AG04449 (cell line): ENCODE measurements around the gene IKZF4.

Experiments
- CTCF ChIA-PET: fragments of 350-600 bp; formaldehyde crosslinking; extraction: SDS; loops from one replicate; lab custom pipeline; 2021; ENCODE audit warnings: antibody characterized with exemption; lab: Yijun Ruan, JAX
- POLR2A ChIA-PET: fragments of 400-600, 350-600 bp; formaldehyde crosslinking; extraction: SDS; loops from one replicate; lab custom pipeline; 2020; ENCODE audit warnings: antibody characterized with exemption, inconsistent platforms; lab: Yijun Ruan, JAX
- DNase-seq: peaks from one replicate; pipeline ENCODE4 v3.0.0-alpha.2; 2010; ENCODE audit warnings: low read depth, low spot score
- H3K4me3 ChIP-seq: 2 replicates; pipeline ENCODE4 v1.5.1; 2011; ENCODE audit warnings: low read depth, mild to moderate bottlenecking, control low read depth, low read length
- CTCF ChIP-seq: IDR thresholded peaks from one replicate; pipeline ENCODE4 v1.5.1; 2011; ENCODE audit warnings: mild to moderate bottlenecking, moderate library complexity, low read length, control low read depth, inconsistent platforms; ENCODE audit not compliant: insufficient read depth; ENCODE audit errors: missing control alignments

Gene IKZF4

DNA sequence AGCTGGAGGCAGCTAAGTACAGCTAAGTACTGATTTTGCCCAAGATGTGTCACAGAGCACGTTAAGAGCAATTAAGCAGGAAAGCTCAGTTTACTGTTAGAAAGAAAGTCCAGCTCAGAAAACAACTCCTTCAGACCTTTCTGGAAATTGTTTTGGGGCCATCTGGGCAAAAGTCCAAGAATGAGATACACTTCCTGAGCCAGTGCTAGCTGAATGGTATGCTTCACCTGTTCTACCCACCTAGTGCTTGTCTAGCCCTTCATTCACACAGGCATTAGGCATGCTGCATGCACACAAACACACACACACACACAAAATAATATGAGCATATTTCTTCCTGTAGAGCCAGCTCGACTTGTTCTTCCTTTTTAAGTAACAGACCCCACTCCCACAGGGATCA is 6.6 kb upstream of the IKZF4 start:
- POLR2A ChIA-PET = no interaction called here
- no peak overlapping the region for H3K4me3 ChIP-seq
- no peak for TF ChIP-seq CTCF
- CTCF ChIA-PET = interaction anchor here (1.1 to 10.9 kb wide), 2 partner anchors 13 to 18 kb away, joined by 5 to 103 read pairs; no protein-coding TSS in a partner anchor
- no peak for DNase-seq

GRCh38 chr12:56017181-56017580 is 3.7 kb upstream of the IKZF4 start:
- ChIA-PET POLR2A (no interaction called here), CTCF (interaction anchor here (2.7 to 6.3 kb wide), 2 partner anchors 9 to 12 kb away, joined by 19 to 47 read pairs; no protein-coding TSS in a partner anchor)

GRCh38 chr12:56018356-56018755 is 2.5 kb upstream of the IKZF4 start:
- ChIA-PET CTCF (interaction anchor here (1.0 to 6.3 kb wide), 4 partner anchors 10 to 280 kb away, joined by 3 to 47 read pairs (median 33); partner anchors contain the start of gene SUOX), POLR2A (interaction anchor here (1.3 kb wide), 1 partner anchor 9 kb away, joined by 4 read pairs; no protein-coding TSS in a partner anchor)
- H3K4me3 ChIP-seq = no peak overlapping the region
- TF ChIP-seq CTCF = no peak
- no peak for DNase-seq

More at GRCh38 chr12:56017181-56017580, 3.7 kb upstream of the IKZF4 start:
- no peak for TF ChIP-seq CTCF
- no peak for DNase-seq
- no peak overlapping the region for H3K4me3 ChIP-seq

GRCh38 chr12:56021889-56022497 is 1.1 kb downstream of the IKZF4 start:
- TF ChIP-seq CTCF = no peak
- ChIA-PET CTCF (interaction anchor here (0.6 to 6.3 kb wide), 6 partner anchors 7 to 283 kb away, joined by 3 to 47 read pairs (median 4); partner anchors contain the start of gene SUOX), POLR2A (interaction anchor here (0.9 kb wide), 1 partner anchor 15 kb away, joined by 3 read pairs; no protein-coding TSS in a partner anchor)
- peak overlapping the region; percentile 49 for H3K4me3 ChIP-seq
- no peak for DNase-seq

DNA sequence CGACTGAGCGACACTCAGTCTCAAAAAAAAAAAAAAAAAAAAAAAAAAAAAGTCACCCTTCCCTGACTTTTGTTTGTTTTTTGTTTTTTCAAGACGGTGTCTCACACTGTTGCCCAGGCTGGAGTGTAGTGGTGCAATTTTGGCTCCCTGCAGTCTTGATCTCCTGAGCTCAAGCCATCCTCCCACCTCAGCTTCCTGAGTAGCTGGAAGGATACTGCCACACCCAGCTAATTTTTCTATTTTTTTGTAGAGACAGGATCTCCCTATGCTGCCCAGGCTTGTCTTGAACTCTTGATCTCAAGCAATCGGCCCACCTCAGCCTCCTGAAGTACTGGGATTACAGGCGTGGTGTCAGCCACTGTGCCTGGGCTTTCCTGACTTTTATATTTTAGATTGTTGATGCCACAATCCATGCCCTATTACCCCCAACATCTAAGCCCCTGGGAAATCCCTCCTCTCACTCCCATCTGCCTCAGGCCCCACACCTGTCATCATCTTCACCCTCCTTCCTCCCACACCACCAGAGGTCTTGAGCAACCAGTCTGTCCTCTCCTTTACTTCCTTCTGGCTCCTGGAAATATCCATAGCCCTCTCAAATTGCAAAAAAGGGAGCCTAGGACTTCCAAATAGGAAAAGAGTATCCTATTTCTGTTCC is 7.8 kb downstream of the IKZF4 start:
- POLR2A ChIA-PET = interaction anchor here (0.7 to 1.2 kb wide), 5 partner anchors 12 to 238 kb away, joined by 3 to 5 read pairs (median 3); partner anchors contain the start of gene RPS26

More for the DNA sequence above, 7.8 kb downstream of the IKZF4 start:
- no peak for DNase-seq
- no peak for TF ChIP-seq CTCF
- CTCF ChIA-PET = interaction anchor here (0.7 to 9.0 kb wide), 20 partner anchors 9 to 289 kb away, joined by 3 to 168 read pairs (median 8); partner anchors contain the start of genes GDF11, IKZF4, RAB5B and SUOX
- H3K4me3 ChIP-seq = no peak overlapping the region
